WTC11 (cell line): ENCODE data around the gene TFB2M. TPM values are rescaled to one million over a fixed set of nuclear protein-coding genes. Genes with fewer than 3 reads are reported as not detected.
A peak's percentile ranks its signal among the peaks of the same experiment; 100 is the strongest.

ENCODE experiments used
- ATAC-seq: fragments of 200-7000 bp; cut with Tn5 transposase; 2 replicates; pipeline ENCODE4 v1.10.0; 2021; ENCODE audit warnings: mild to moderate bottlenecking, moderate library complexity
- CTCF ChIA-PET: fragments of 300-600 bp; sonication (Branson Sonifier 250); formaldehyde crosslinking; loops from one replicate; lab custom pipeline; 2021; ENCODE audit warnings: antibody characterized with exemption; lab: Charles Lee
- POLR2A ChIA-PET: fragments of 350-600 bp; sonication (Branson Sonifier 250); formaldehyde crosslinking; loops from one replicate; lab custom pipeline; 2021; ENCODE audit warnings: antibody characterized with exemption; lab: Charles Lee
- DNase-seq: peaks from one replicate; pipeline ENCODE4 v3.0.0; 2021; ENCODE audit warnings: low spot score
- H3K27ac Mint-ChIP-seq: 2 replicates; pipeline ENCODE4 v1.8.0; 2021; ENCODE audit warnings: mixed read lengths
- H3K27me3 Mint-ChIP-seq: 2 replicates; pipeline ENCODE4 v1.8.0; 2021; ENCODE audit warnings: low read depth, mild to moderate bottlenecking, moderate library complexity, mixed read lengths
- H3K36me3 Mint-ChIP-seq: 2 replicates; pipeline ENCODE4 v1.8.0; 2021; ENCODE audit warnings: mixed read lengths
- H3K4me1 Mint-ChIP-seq: 2 replicates; pipeline ENCODE4 v1.8.0; 2022; ENCODE audit warnings: mixed read lengths
- H3K4me3 Mint-ChIP-seq: 2 replicates; pipeline ENCODE4 v1.8.0; 2021; ENCODE audit warnings: mild to moderate bottlenecking, moderate library complexity, mixed read lengths
- H3K9me3 Mint-ChIP-seq: 2 replicates; pipeline ENCODE4 v1.8.0; 2021; ENCODE audit warnings: mixed read lengths
- AFF4 ChIP-seq: sonication (generic); formaldehyde crosslinking; IDR thresholded peaks from 2 replicates; pipeline ENCODE4 v1.8.1; 2023; ENCODE audit warnings: mild to moderate bottlenecking, missing genetic modification reagents, borderline replicate concordance
- ATF1 ChIP-seq: sonication (generic); formaldehyde crosslinking; IDR thresholded peaks from 2 replicates; pipeline ENCODE4 v1.8.1; 2023; ENCODE audit warnings: mild to moderate bottlenecking, moderate library complexity, missing genetic modification reagents
- ATF3 ChIP-seq: sonication (generic); formaldehyde crosslinking; conservative IDR thresholded peaks from 2 replicates; pipeline ENCODE4 v1.8.1; 2022; ENCODE audit warnings: mild to moderate bottlenecking, missing genetic modification reagents
- CREB1 ChIP-seq: sonication (generic); formaldehyde crosslinking; IDR thresholded peaks from 2 replicates; pipeline ENCODE4 v1.8.0; 2023; ENCODE audit warnings: mild to moderate bottlenecking, missing genetic modification reagents
- ERG ChIP-seq: fragments of 250-450 bp; sonication (Bioruptor Pico); IDR thresholded peaks from 2 replicates; pipeline ENCODE4 v1.8.0; 2021; ENCODE audit warnings: mild to moderate bottlenecking
- GTF2I ChIP-seq: fragments of 250-450 bp; sonication (Bioruptor Pico); conservative IDR thresholded peaks from 2 replicates; pipeline ENCODE4 v1.4.0; 2021; ENCODE audit warnings: mild to moderate bottlenecking
- MYBL2 ChIP-seq: sonication (generic); formaldehyde crosslinking; IDR thresholded peaks from 2 replicates; pipeline ENCODE4 v1.8.1; 2023; ENCODE audit warnings: mild to moderate bottlenecking, moderate library complexity, missing genetic modification reagents
- NFE2L1 ChIP-seq: sonication (generic); formaldehyde crosslinking; IDR thresholded peaks from 2 replicates; pipeline ENCODE4 v1.8.1; 2023; ENCODE audit warnings: missing genetic modification reagents
- NR1H2 ChIP-seq: sonication (generic); formaldehyde crosslinking; IDR thresholded peaks from 2 replicates; pipeline ENCODE4 v1.9.0; 2021; ENCODE audit warnings: mild to moderate bottlenecking, moderate library complexity, missing genetic modification reagents
- OVOL2 ChIP-seq: fragments of 250-450 bp; sonication (Bioruptor Pico); IDR thresholded peaks from 2 replicates; pipeline ENCODE4 v1.9.0; 2021; ENCODE audit warnings: mild to moderate bottlenecking, borderline replicate concordance
- RELA ChIP-seq: sonication (generic); formaldehyde crosslinking; IDR thresholded peaks from 2 replicates; pipeline ENCODE4 v1.8.1; 2022; ENCODE audit warnings: missing genetic modification reagents, mild to moderate bottlenecking, borderline replicate concordance
- SMAD3 ChIP-seq: sonication (generic); formaldehyde crosslinking; IDR thresholded peaks from 2 replicates; pipeline ENCODE4 v1.8.0; 2022; ENCODE audit warnings: missing genetic modification reagents, mild to moderate bottlenecking, borderline replicate concordance
- TEAD4 ChIP-seq: sonication (generic); formaldehyde crosslinking; IDR thresholded peaks from 2 replicates; pipeline ENCODE4 v1.8.0; 2022; ENCODE audit warnings: mild to moderate bottlenecking, missing genetic modification reagents
- ZNF138 ChIP-seq: sonication (generic); formaldehyde crosslinking; conservative IDR thresholded peaks from 2 replicates; pipeline ENCODE4 v1.8.1; 2022; ENCODE audit warnings: mild to moderate bottlenecking, moderate library complexity, missing genetic modification reagents
- ZNF512 ChIP-seq: sonication (generic); formaldehyde crosslinking; IDR thresholded peaks from 2 replicates; pipeline ENCODE4 v1.8.1; 2022; ENCODE audit warnings: missing genetic modification reagents, borderline replicate concordance
- ZNF532 ChIP-seq: fragments of 250-450 bp; sonication (Bioruptor Pico); IDR thresholded peaks from 2 replicates; pipeline ENCODE4 v1.9.0; 2021; ENCODE audit warnings: mild to moderate bottlenecking, borderline replicate concordance
- total RNA-seq: library from RNA; stranded (reverse); gene quantifications from 3 replicates; pipeline ENCODE4 v1.2.3, GENCODE V29; 2021

The TFB2M gene
- total RNA-seq, 1 experiment from 2014 or later, result 16.5 TPM

- Mint-ChIP-seq H3K27ac (no peak overlapping the region), H3K9me3 (no peaks in the 10 kb centered on the region), H3K27me3 (no peaks in the 10 kb centered on the region), H3K36me3 (no peaks in the 10 kb centered on the region), H3K4me1 (no peaks in the 10 kb centered on the region), H3K4me3 (no peak overlapping the region)
- POLR2A ChIA-PET, result no interaction called here
- CTCF ChIA-PET, result no interaction called here
- ATAC-seq (no peak), DNase-seq (no peak)
- TF ChIP-seq OVOL2 (CRISPR knock-in tag) (no peak), TEAD4 (CRISPR knock-in tag) (no peak), ZNF532 (no peak), GTF2I (CRISPR knock-in tag) (no peak), AFF4 (CRISPR knock-in tag) (no peak), ATF1 (no peak), SMAD3 (CRISPR knock-in tag) (no peak)
Observed at GRCh38 chr1:246577720-246578106, 11.7 kb upstream of the TFB2M start.

GRCh38 chr1:246577082-246577719, 11.1 kb upstream of the TFB2M start:
- H3K9me3 Mint-ChIP-seq, result no peaks in the 10 kb centered on the region
- no peak for TF ChIP-seq NFE2L1
- no peak for TF ChIP-seq ERG (CRISPR knock-in tag)
- TF ChIP-seq ATF3 (CRISPR knock-in tag), result no peak
- no peak for TF ChIP-seq MYBL2 (CRISPR knock-in tag)
- TF ChIP-seq ZNF512 (CRISPR knock-in tag), result no peak
- no peak for TF ChIP-seq CREB1
- no peak for TF ChIP-seq ZNF138 (CRISPR knock-in tag)
- TF ChIP-seq RELA (CRISPR knock-in tag), result no peak
- TF ChIP-seq NR1H2 (CRISPR knock-in tag), result no peak
- H3K36me3 Mint-ChIP-seq, result no peaks in the 10 kb centered on the region
- ChIA-PET CTCF (no interaction called here), POLR2A (no interaction called here)
- no peak overlapping the region for H3K4me3 Mint-ChIP-seq
- DNase-seq (no peak), ATAC-seq (no peak)
- H3K27me3 Mint-ChIP-seq, result no peaks in the 10 kb centered on the region
- no peaks in the 10 kb centered on the region for H3K4me1 Mint-ChIP-seq
- H3K27ac Mint-ChIP-seq, result peak overlapping the region; percentile 42; the same call in 1 of the 2 replicates
